ENCODE data around the gene ODAD3.
"Not testable (repeated sequence)": the region's sequence is repeated elsewhere in the genome, so short reads cannot be mapped to it uniquely, and the experiment has no call there.

The ODAD3 gene

GRCh38 chr19:11435057-11435832 lies at the start of gene ODAD3, which contains the start of gene PRKCSH:
TSS of gene ODAD3 (minus strand) at chr19:11435121. CDS start at chr19:11435016, 105 bp downstream.
TSS of gene PRKCSH (plus strand) at chr19:11435635. CDS start at chr19:11436118, 483 bp downstream.
- DNase-seq (ENCODE audit: low read depth in 2 of 2) = peak; percentile 95

- DNase-seq (ENCODE audit: low read depth in 2 of 2) = no peak
Measured at GRCh38 chr19:11483366-11484111, 48.6 kb upstream of the ODAD3 start.

GRCh38 chr19:11482384-11483050 lies 47.6 kb upstream of the ODAD3 start:
- DNase-seq (ENCODE audit: low read depth in 2 of 2) = peak; percentile 64 to 75

GRCh38 chr19:11481534-11482383 lies 46.8 kb upstream of the ODAD3 start:
- DNase-seq (ENCODE audit: low read depth in 2 of 2) = peak in 1 of 2 donors; percentile 43

- no peak for DNase-seq (ENCODE audit: low read depth in 2 of 2)
Measured at GRCh38 chr19:11480715-11481533, 46.0 kb upstream of the ODAD3 start, which contains the start of gene ELAVL3. TSS of gene ELAVL3 (minus strand) at chr19:11481046. CDS start at chr19:11480608, 438 bp downstream.

GRCh38 chr19:11479898-11480714 lies 45.2 kb upstream of the ODAD3 start:
- no peak for DNase-seq (ENCODE audit: low read depth in 2 of 2)

GRCh38 chr19:11479090-11479897 lies 44.4 kb upstream of the ODAD3 start:
- DNase-seq (ENCODE audit: low read depth in 2 of 2) = no peak

GRCh38 chr19:11478167-11479089 lies 43.5 kb upstream of the ODAD3 start:
- DNase-seq (ENCODE audit: low read depth in 2 of 2) = no peak

GRCh38 chr19:11475861-11476260 lies 40.9 kb upstream of the ODAD3 start:
- DNase-seq (ENCODE audit: low read depth in 2 of 2) = no peak

- not testable (repeated sequence) for DNase-seq (ENCODE audit: low read depth in 2 of 2)
Measured at GRCh38 chr19:11475343-11475742, 40.4 kb upstream of the ODAD3 start.

GRCh38 chr19:11473725-11474124 lies 38.8 kb upstream of the ODAD3 start:
- no peak for DNase-seq (ENCODE audit: low read depth in 2 of 2)

GRCh38 chr19:11468266-11468845 lies 33.4 kb upstream of the ODAD3 start:
- DNase-seq (ENCODE audit: low read depth in 2 of 2) = not testable (repeated sequence)

GRCh38 chr19:11465600-11465999 lies 30.7 kb upstream of the ODAD3 start:
- DNase-seq (ENCODE audit: low read depth in 2 of 2) = no peak

GRCh38 chr19:11464333-11465265 lies 29.7 kb upstream of the ODAD3 start:
- no peak for DNase-seq (ENCODE audit: low read depth in 2 of 2)

GRCh38 chr19:11463391-11463790 lies 28.5 kb upstream of the ODAD3 start:
- DNase-seq (ENCODE audit: low read depth in 2 of 2) = no peak

GRCh38 chr19:11461453-11461852 lies 26.5 kb upstream of the ODAD3 start:
- no peak for DNase-seq (ENCODE audit: low read depth in 2 of 2)

Data from stimulated activated CD4-positive, alpha-beta T cell treated with anti-CD3 and anti-CD28 coated beads, Interleukin-1b, Interleukin-23, amount 100 ng/mL, for 1 hour (primary cell).